Right lobe of liver (tissue), 4 donors: Measurements from ENCODE around the gene FBXO9.

Experiments
- POLR2A ChIP-seq: fragments of 450-650 bp; IDR thresholded peaks from one replicate; pipeline ENCODE4 v1.6.1; 2017; ENCODE audit warnings: antibody characterized with exemption, mild to moderate bottlenecking
- TF ChIP-seq, protein P1 (sequence below), 4 donors: fragments of 200-600 bp in 3 of 4; fragments of 450-650 bp in 1 of 4; IDR thresholded peaks; one replicate each; pipeline versions ENCODE4 v1.5.1 to v1.8.0; 2016 to 2022; ENCODE audit warnings: antibody characterized with exemption in 4 of 4, mild to moderate bottlenecking in 2 of 4
- donor health status: DM: no; HTN: no; CAD: no.
- donor health status: DM: no; HTN: no; CAD: no.
- donor health status: DM: no; HTN: yes; CAD: no.

- TF ChIP-seq, protein P1, sequence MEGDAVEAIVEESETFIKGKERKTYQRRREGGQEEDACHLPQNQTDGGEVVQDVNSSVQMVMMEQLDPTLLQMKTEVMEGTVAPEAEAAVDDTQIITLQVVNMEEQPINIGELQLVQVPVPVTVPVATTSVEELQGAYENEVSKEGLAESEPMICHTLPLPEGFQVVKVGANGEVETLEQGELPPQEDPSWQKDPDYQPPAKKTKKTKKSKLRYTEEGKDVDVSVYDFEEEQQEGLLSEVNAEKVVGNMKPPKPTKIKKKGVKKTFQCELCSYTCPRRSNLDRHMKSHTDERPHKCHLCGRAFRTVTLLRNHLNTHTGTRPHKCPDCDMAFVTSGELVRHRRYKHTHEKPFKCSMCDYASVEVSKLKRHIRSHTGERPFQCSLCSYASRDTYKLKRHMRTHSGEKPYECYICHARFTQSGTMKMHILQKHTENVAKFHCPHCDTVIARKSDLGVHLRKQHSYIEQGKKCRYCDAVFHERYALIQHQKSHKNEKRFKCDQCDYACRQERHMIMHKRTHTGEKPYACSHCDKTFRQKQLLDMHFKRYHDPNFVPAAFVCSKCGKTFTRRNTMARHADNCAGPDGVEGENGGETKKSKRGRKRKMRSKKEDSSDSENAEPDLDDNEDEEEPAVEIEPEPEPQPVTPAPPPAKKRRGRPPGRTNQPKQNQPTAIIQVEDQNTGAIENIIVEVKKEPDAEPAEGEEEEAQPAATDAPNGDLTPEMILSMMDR (IDR thresholded peaks at IDR 0.05) = no peak
- TF ChIP-seq POLR2A = no peak
Measured at GRCh38 chr6:53142810-53143209, 77.6 kb downstream of the FBXO9 start.
